ENCODE results near the gene MEF2B.

Gene MEF2B

GRCh38 chr19:19096641-19097627, 73.1 kb downstream of the MEF2B start:
- no peak for DNase-seq

GRCh38 chr19:19095691-19096090, 74.4 kb downstream of the MEF2B start:
- DNase-seq, result no peak

All from KG1 (cell line).